Ramos (cell line): ENCODE results near the gene GPD2.
"Not testable (repeated sequence)": the region's sequence is repeated elsewhere in the genome, so short reads cannot be mapped to it uniquely, and the experiment has no call there.

Experiments used
- in situ Hi-C: fragments of 300-500 bp; cut with MboI; formaldehyde crosslinking; loops from one replicate; pipeline ENCODE4 v1.14.3; 2022; ENCODE audit warnings: low sequenced_read_pairs; ENCODE audit not compliant: unreplicated experiment

GPD2 gene

DNA sequence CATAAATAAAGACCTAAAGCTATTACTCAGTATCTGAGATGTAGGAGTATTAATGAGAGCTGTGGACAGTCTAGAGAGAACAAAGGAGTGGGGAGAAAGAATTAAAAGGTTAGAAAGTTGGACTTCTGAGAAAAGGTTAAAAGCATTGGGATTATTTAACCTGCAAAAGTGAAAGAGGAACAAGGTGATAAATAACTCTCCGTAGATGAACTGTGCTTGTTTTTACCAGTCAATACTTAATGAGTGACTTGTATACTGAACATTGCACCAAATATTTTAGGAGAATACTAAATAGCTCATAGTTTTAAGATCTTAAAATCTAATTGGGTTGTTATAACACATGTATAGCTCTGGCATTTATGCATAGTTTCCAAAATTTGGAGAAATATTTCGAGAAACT, 137.5 kb downstream of the GPD2 start:
- in situ Hi-C loops = loop anchor here (10.0 kb wide), 1 partner anchor 229 kb away; no protein-coding TSS in a partner anchor

GRCh38 chr2:156574112-156574511, 137.9 kb downstream of the GPD2 start:
- in situ Hi-C loops = loop anchor here (10.0 kb wide), 1 partner anchor 229 kb away; no protein-coding TSS in a partner anchor

DNA sequence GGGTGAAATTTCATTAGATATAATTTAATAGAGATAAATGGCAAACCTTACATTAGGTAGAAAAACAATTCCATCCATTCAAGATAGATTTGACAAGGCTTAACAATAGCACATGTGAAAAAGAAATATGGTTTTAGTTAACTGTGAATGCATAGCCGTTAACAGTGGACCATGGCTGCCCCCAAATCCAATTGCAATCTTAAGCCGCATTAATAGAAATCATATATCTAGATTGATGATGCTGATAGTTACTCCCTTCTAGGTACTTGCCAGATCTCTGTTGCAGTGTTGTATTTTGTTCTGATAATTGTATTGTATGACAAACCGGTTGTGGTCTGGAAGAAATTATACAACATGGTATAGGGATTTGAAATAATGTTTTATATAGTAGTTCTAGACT, 139.8 kb downstream of the GPD2 start:
- in situ Hi-C loops = loop anchor here (10.0 to 25.0 kb wide), 2 partner anchors 231 to 1189 kb away; no protein-coding TSS in a partner anchor

DNA sequence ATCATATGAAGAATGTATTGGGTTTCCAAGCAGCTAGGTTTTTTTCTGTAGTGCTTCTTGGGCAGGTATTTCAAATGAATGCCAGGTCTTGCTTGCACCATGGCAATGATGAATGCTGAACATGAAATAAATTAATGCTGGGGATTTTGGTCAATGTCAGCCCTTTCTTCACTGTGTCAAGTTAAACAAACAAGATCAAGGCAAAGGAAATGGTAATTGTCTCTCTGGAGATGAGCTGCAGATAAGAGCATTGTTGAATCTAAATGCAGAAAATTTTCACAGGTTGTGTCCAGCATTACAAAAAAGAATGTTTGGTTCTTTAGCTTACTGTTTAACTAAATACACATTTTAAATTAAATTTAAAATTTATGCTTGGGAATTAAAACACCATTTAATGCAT, 144.3 kb downstream of the GPD2 start:
- in situ Hi-C loops = loop anchor here (25.0 kb wide), 1 partner anchor 1193 kb away; no protein-coding TSS in a partner anchor

DNA sequence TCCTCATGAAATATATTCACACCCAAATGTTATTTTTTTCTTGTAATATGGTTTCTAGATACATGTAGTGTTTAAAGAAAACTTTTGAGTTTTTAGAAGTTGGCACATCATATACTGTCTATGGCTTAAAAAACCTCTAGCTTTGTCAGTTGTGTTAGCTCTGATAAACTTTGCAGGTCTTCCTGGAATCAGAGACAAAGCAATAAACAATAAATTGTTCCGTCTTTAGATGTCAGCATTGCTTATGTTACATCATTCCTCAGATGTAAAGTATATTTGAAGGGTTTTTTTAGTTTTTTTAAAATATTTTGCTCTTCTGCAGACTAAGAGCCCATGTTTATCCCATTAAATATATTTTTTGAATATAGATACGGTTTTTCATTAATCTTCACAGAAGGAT, 145.1 kb downstream of the GPD2 start:
- in situ Hi-C loops = loop anchor here (25.0 kb wide), 1 partner anchor 1194 kb away; no protein-coding TSS in a partner anchor

GRCh38 chr2:156585457-156585856, 149.3 kb downstream of the GPD2 start:
- in situ Hi-C loops = loop anchor here (25.0 kb wide), 1 partner anchor 1198 kb away; no protein-coding TSS in a partner anchor

GRCh38 chr2:156586621-156587020, 150.4 kb downstream of the GPD2 start:
- in situ Hi-C loops = loop anchor here (25.0 kb wide), 1 partner anchor 1199 kb away; no protein-coding TSS in a partner anchor

- in situ Hi-C loops = loop anchor here (25.0 kb wide), 1 partner anchor 1202 kb away; no protein-coding TSS in a partner anchor
Observed at GRCh38 chr2:156589381-156590079, 153.4 kb downstream of the GPD2 start.

- in situ Hi-C loops = loop anchor here (25.0 kb wide), 1 partner anchor 1203 kb away; no protein-coding TSS in a partner anchor
Observed at GRCh38 chr2:156590085-156590739, 154.0 kb downstream of the GPD2 start.

- in situ Hi-C loops = loop anchor here (25.0 kb wide), 1 partner anchor 1206 kb away; no protein-coding TSS in a partner anchor
Observed at GRCh38 chr2:156592809-156593593, 156.8 kb downstream of the GPD2 start.

GRCh38 chr2:156593594-156593921, 157.4 kb downstream of the GPD2 start:
- in situ Hi-C loops = loop anchor here (25.0 kb wide), 1 partner anchor 1206 kb away; no protein-coding TSS in a partner anchor

- in situ Hi-C loops = loop anchor here (25.0 kb wide), 1 partner anchor 1211 kb away; no protein-coding TSS in a partner anchor
Observed at GRCh38 chr2:156598563-156598962, 162.4 kb downstream of the GPD2 start.

GRCh38 chr2:156600196-156600595, 164.0 kb downstream of the GPD2 start:
- in situ Hi-C loops = no loop called here

GRCh38 chr2:156601855-156602551, 165.8 kb downstream of the GPD2 start:
- in situ Hi-C loops = no loop called here

DNA sequence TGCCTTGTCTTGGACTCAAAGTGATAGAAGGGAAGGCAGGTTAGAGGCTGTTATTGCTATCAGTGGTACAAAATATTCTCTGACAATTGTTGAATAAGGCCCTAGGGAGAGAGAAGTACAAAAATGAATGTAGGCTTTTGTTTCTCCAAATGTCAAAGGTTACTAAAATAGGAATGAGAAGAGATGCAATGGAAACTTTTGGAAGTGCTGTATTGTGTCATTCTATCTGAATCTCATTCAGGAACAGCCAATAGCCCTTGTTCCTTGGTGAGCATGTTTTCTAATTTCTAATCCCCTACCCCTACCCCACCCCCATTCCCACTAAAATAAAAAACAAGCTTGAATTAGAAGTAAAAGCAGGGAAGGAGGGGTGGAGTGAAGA, 166.4 kb downstream of the GPD2 start:
- in situ Hi-C loops = no loop called here

GRCh38 chr2:156615836-156616322, 179.7 kb downstream of the GPD2 start:
- in situ Hi-C loops = no loop called here

- in situ Hi-C loops = not testable (repeated sequence)
Observed at GRCh38 chr2:156618071-156618470, 181.9 kb downstream of the GPD2 start.

DNA sequence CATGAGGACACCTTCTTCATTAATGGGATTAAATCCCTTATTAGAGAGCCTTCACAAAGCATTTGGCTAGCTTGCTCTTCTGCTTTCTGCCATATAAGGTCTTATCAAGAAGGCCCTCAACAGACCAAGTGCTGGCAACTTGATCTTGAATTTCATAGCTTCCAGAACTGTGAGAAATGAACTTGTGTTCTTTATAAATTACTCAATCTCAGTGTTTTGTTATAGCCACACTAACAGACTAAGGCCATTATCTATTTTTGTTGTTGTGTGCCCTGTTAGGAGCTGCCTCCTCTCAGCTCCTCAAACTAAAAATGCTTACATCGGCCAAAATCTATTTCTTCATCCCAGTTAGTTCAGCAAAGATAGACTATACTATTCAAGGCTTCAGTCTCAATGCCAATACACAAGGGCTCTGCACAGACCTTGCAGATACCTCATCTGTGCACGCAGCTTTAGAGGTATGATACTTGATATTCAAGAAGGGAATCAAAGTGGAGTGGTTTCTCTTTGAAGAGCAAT, 182.9 kb downstream of the GPD2 start:
- in situ Hi-C loops = no loop called here

DNA sequence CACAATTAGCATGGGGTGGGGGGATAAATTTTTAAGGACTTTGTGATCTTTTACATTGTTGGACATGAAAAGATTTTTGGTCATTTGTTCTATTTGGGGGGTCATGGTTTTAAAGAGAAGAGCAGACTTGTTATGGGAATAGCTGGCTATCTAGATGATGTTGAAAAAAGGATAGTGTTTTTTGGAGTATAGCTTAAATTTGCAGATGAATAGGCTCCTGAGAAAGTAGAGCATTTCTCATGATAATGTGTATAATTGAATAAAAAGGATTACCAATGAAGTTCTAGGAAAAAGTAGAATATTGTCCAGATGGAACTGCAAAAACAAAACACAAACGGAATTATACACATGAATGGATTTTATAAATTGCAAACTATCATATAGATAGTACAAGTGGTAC, 186.3 kb downstream of the GPD2 start:
- in situ Hi-C loops = no loop called here
